ENCODE measurements around the gene SCOC. TPM values are rescaled to one million over a fixed set of nuclear protein-coding genes. Genes with fewer than 3 reads are reported as not detected.

The SCOC gene
- total and polyA plus RNA-seq, 7 experiments from 2014 or later, result 9.3 to 44.4 (median 23.3) TPM

DNA sequence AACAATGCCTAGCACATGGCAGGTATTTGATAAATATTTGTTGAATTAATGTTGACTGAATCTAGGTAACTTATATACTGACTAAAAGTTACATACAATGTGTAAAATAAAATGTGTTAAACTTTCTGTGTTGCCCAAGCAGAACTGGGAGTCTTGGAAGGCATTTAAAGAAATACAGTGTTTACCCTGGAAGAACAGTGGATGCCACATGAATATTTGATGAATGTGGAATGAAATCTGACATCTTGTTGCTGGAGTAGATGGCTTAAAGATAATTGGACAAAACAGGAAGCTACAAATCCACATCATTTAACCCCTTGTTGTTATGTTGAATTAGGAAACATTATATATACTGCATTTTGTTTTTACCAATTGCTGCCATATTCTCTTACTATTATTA, 39.9 kb upstream of the SCOC start:
- Histone ChIP-seq H3K9me3 (ENCODE audit: control insufficient read depth in 2 of 3, low read length in 3 of 3) (no peaks in the 10 kb centered on the region), H3K4me1 (ENCODE audit: control insufficient read depth in 2 of 2, insufficient read depth in 2 of 2, low read length in 2 of 2) (no peaks in the 10 kb centered on the region), H3K36me3 (ENCODE audit: control insufficient read depth in 2 of 3, insufficient read depth in 3 of 3, low read length in 3 of 3) (no peaks in the 10 kb centered on the region), H3K27ac (ENCODE audit: low read depth, low read length) (no peak overlapping the region), H3K27me3 (ENCODE audit: control insufficient read depth in 2 of 2, insufficient read depth in 2 of 2, low read length in 2 of 2) (no peaks in the 10 kb centered on the region), H3K4me3 (ENCODE audit: low read length) (no peak overlapping the region)
- ChIA-PET CTCF (no interaction called here), POLR2A (no interaction called here)
- Mint-ChIP-seq H3K36me3 (no peaks in the 10 kb centered on the region), H3K9me3 (peaks cover 0 to 2% (median 0%) of the 10 kb centered on the region in 11 donors), H3K4me1 (peaks cover 0 to 8% (median 3%) of the 10 kb centered on the region in 7 donors), H3K4me3 (no peak overlapping the region), H3K27me3 (peaks cover 4 to 23% (median 8%) of the 10 kb centered on the region in 5 donors), H3K27ac (no peak overlapping the region)
- intact Hi-C loops (cut with micrococcal nuclease), result no loop called here
- DNase-seq (no peak), ATAC-seq (no peak)

GRCh38 chr4:140335076-140335475, 38.4 kb upstream of the SCOC start:
- CTCF ChIA-PET, result interaction anchor here (0.6 kb wide), 1 partner anchor 138 kb away, joined by 3 read pairs; no protein-coding TSS in a partner anchor
- POLR2A ChIA-PET, result no interaction called here
- H3K4me3 ChIP-seq (ENCODE audit: low read length), result no peak overlapping the region

GRCh38 chr4:140336730-140337129, 36.7 kb upstream of the SCOC start:
- H3K27ac Mint-ChIP-seq, result no peak overlapping the region
- H3K4me1 Mint-ChIP-seq, result peaks cover 0 to 2% (median 0%) of the 10 kb centered on the region in 7 donors
- Histone ChIP-seq H3K36me3 (ENCODE audit: control insufficient read depth in 2 of 3, insufficient read depth in 3 of 3, low read length in 3 of 3) (no peaks in the 10 kb centered on the region), H3K9me3 (ENCODE audit: control insufficient read depth in 2 of 3, low read length in 3 of 3) (no peaks in the 10 kb centered on the region), H3K27me3 (ENCODE audit: control insufficient read depth in 2 of 2, insufficient read depth in 2 of 2, low read length in 2 of 2) (no peaks in the 10 kb centered on the region), H3K4me1 (ENCODE audit: control insufficient read depth in 2 of 2, insufficient read depth in 2 of 2, low read length in 2 of 2) (no peaks in the 10 kb centered on the region), H3K27ac (ENCODE audit: low read depth, low read length) (no peak overlapping the region), H3K4me3 (ENCODE audit: low read length) (no peak overlapping the region)
- intact Hi-C loops (cut with micrococcal nuclease), result no loop called here
- POLR2A ChIA-PET, result no interaction called here
- H3K4me3 Mint-ChIP-seq, result no peak overlapping the region
- peaks cover 0 to 2% (median 0%) of the 10 kb centered on the region in 11 donors for H3K9me3 Mint-ChIP-seq
- CTCF ChIA-PET, result no interaction called here
- no peak for ATAC-seq
- H3K27me3 Mint-ChIP-seq, result peaks cover 5 to 15% (median 7%) of the 10 kb centered on the region in 5 donors
- no peaks in the 10 kb centered on the region for H3K36me3 Mint-ChIP-seq
- DNase-seq, result no peak

More at GRCh38 chr4:140335076-140335475, 38.4 kb upstream of the SCOC start:
- Mint-ChIP-seq H3K27ac (no peak overlapping the region), H3K36me3 (no peaks in the 10 kb centered on the region), H3K4me3 (no peak overlapping the region), H3K27me3 (peaks cover 4 to 15% (median 8%) of the 10 kb centered on the region in 5 donors), H3K9me3 (peaks cover 0 to 2% (median 0%) of the 10 kb centered on the region in 11 donors), H3K4me1 (peaks cover 0 to 8% (median 3%) of the 10 kb centered on the region in 7 donors)
- H3K36me3 ChIP-seq (ENCODE audit: control insufficient read depth in 2 of 3, insufficient read depth in 3 of 3, low read length in 3 of 3), result no peaks in the 10 kb centered on the region
- no peak for ATAC-seq
- no peak overlapping the region for H3K27ac ChIP-seq (ENCODE audit: low read depth, low read length)
- intact Hi-C loops (cut with micrococcal nuclease), result no loop called here
- no peaks in the 10 kb centered on the region for H3K9me3 ChIP-seq (ENCODE audit: control insufficient read depth in 2 of 3, low read length in 3 of 3)
- DNase-seq, result no peak
- no peaks in the 10 kb centered on the region for H3K27me3 ChIP-seq (ENCODE audit: control insufficient read depth in 2 of 2, insufficient read depth in 2 of 2, low read length in 2 of 2)
- H3K4me1 ChIP-seq (ENCODE audit: control insufficient read depth in 2 of 2, insufficient read depth in 2 of 2, low read length in 2 of 2), result no peaks in the 10 kb centered on the region

DNA sequence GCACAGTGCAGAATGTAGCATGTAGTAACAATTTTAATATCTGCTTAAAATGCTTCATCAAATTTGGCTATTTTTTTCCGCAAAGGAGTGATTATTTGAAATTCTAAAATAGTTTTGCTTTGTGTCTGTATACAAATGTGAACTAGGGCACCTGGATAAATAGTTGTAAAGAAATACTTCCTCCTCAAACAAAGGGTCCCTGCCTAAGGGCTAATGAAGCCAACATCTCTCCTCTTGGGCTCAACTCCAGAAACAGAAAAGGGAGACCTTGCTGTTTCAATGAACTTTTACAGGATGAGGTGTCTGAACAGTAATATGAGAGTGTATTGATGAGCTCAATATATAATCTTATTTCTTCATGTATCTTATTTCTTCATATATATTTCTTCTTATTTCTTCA, 30.8 kb upstream of the SCOC start:
- ChIA-PET CTCF (interaction anchor here (1.9 kb wide), 1 partner anchor 17 kb away, joined by 8 read pairs; no protein-coding TSS in a partner anchor), POLR2A (no interaction called here)
- no peak for DNase-seq
- Mint-ChIP-seq H3K4me1 (peaks cover 0 to 5% (median 5%) of the 10 kb centered on the region in 7 donors), H3K36me3 (no peaks in the 10 kb centered on the region), H3K4me3 (no peak overlapping the region), H3K27me3 (peaks cover 9 to 26% (median 19%) of the 10 kb centered on the region in 5 donors), H3K9me3 (peaks cover 0 to 2% (median 0%) of the 10 kb centered on the region in 11 donors), H3K27ac (no peak overlapping the region)
- no peak for ATAC-seq
- Histone ChIP-seq H3K36me3 (ENCODE audit: control insufficient read depth in 2 of 3, insufficient read depth in 3 of 3, low read length in 3 of 3) (no peaks in the 10 kb centered on the region), H3K4me1 (ENCODE audit: control insufficient read depth in 2 of 2, insufficient read depth in 2 of 2, low read length in 2 of 2) (peaks cover 0 to 4% of the 10 kb centered on the region in 2 donors), H3K9me3 (ENCODE audit: control insufficient read depth in 2 of 3, low read length in 3 of 3) (no peaks in the 10 kb centered on the region), H3K27me3 (ENCODE audit: control insufficient read depth in 2 of 2, insufficient read depth in 2 of 2, low read length in 2 of 2) (no peaks in the 10 kb centered on the region), H3K4me3 (ENCODE audit: low read length) (no peak overlapping the region), H3K27ac (ENCODE audit: low read depth, low read length) (no peak overlapping the region)
- intact Hi-C loops (cut with micrococcal nuclease), result no loop called here

GRCh38 chr4:140343303-140343702, 30.1 kb upstream of the SCOC start:
- H3K36me3 ChIP-seq (ENCODE audit: control insufficient read depth in 2 of 3, insufficient read depth in 3 of 3, low read length in 3 of 3), result no peaks in the 10 kb centered on the region
- Mint-ChIP-seq H3K36me3 (no peaks in the 10 kb centered on the region), H3K27ac (peak overlapping the region in 1 of 9 donors; percentile 20), H3K4me3 (peak overlapping the region in 1 of 10 donors; percentile 5), H3K4me1 (peaks cover 0 to 5% (median 5%) of the 10 kb centered on the region in 7 donors), H3K27me3 (peaks cover 12 to 25% (median 19%) of the 10 kb centered on the region in 5 donors), H3K9me3 (peaks cover 0 to 2% (median 0%) of the 10 kb centered on the region in 11 donors)
- ATAC-seq (no peak), DNase-seq (no peak)
- POLR2A ChIA-PET, result no interaction called here
- H3K27me3 ChIP-seq (ENCODE audit: control insufficient read depth in 2 of 2, insufficient read depth in 2 of 2, low read length in 2 of 2), result no peaks in the 10 kb centered on the region
- H3K4me1 ChIP-seq (ENCODE audit: control insufficient read depth in 2 of 2, insufficient read depth in 2 of 2, low read length in 2 of 2), result peaks cover 0 to 4% of the 10 kb centered on the region in 2 donors
- CTCF ChIA-PET, result interaction anchor here (0.7 kb wide), 1 partner anchor 13 kb away, joined by 4 read pairs; no protein-coding TSS in a partner anchor
- intact Hi-C loops (cut with micrococcal nuclease), result no loop called here
- no peak overlapping the region for H3K27ac ChIP-seq (ENCODE audit: low read depth, low read length)
- no peak overlapping the region for H3K4me3 ChIP-seq (ENCODE audit: low read length)
- H3K9me3 ChIP-seq (ENCODE audit: control insufficient read depth in 2 of 3, low read length in 3 of 3), result no peaks in the 10 kb centered on the region

DNA sequence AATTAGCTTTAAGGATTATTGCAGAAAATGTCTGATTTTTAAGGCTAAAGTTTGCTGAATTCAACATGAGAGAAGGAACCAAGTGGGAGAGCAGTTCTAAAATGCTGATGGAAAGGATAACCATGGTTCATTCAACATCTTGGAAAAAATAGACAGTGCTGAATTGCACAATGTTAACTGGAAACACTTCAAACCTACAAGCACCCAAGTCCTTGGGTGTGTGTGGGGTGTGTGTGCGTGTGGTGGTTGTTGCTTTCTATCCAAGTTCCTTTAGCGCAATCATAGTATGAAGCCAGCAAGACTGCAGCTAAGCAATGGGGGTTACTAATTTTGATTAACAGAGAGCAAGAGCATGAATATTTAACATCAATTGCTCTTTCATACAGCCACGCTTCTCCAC, 29.3 kb upstream of the SCOC start:
- intact Hi-C loops (cut with micrococcal nuclease), result no loop called here
- H3K4me1 ChIP-seq (ENCODE audit: control insufficient read depth in 2 of 2, insufficient read depth in 2 of 2, low read length in 2 of 2), result peaks cover 0 to 4% of the 10 kb centered on the region in 2 donors

DNA sequence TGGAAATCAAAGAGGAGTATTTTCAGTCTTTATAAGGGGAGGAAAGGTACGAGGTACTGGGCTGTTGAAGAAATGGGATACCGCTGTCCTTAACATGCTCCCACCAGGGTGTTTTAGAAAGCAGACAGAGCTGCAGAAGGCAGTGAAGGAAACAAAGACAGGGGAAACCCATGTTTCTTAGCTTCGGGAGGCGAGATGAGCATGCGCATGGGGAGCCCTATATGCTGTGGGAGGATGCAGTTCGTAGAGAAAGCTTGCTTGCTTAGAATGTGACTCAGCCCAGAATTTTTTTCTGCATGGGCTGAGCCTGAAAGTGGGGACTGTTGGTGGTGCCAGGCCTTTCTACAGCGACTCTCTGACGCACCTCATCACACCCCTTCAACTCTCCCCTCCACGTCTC, 28.8 kb upstream of the SCOC start:
- ATAC-seq (no peak), DNase-seq (no peak)
- Histone ChIP-seq H3K36me3 (ENCODE audit: control insufficient read depth in 2 of 3, insufficient read depth in 3 of 3, low read length in 3 of 3) (no peaks in the 10 kb centered on the region), H3K4me1 (ENCODE audit: control insufficient read depth in 2 of 2, insufficient read depth in 2 of 2, low read length in 2 of 2) (peaks cover 0 to 4% of the 10 kb centered on the region in 2 donors), H3K4me3 (ENCODE audit: low read length) (no peak overlapping the region), H3K9me3 (ENCODE audit: control insufficient read depth in 2 of 3, low read length in 3 of 3) (no peaks in the 10 kb centered on the region), H3K27ac (ENCODE audit: low read depth, low read length) (no peak overlapping the region), H3K27me3 (ENCODE audit: control insufficient read depth in 2 of 2, insufficient read depth in 2 of 2, low read length in 2 of 2) (no peaks in the 10 kb centered on the region)
- H3K4me1 Mint-ChIP-seq, result peaks cover 0 to 5% (median 5%) of the 10 kb centered on the region in 7 donors
- no peaks in the 10 kb centered on the region for H3K36me3 Mint-ChIP-seq
- peaks cover 0 to 2% (median 0%) of the 10 kb centered on the region in 11 donors for H3K9me3 Mint-ChIP-seq
- H3K27me3 Mint-ChIP-seq, result peaks cover 17 to 26% (median 19%) of the 10 kb centered on the region in 5 donors
- ChIA-PET POLR2A (no interaction called here), CTCF (no interaction called here)
- intact Hi-C loops (cut with micrococcal nuclease), result no loop called here
- H3K4me3 Mint-ChIP-seq, result no peak overlapping the region
- no peak overlapping the region for H3K27ac Mint-ChIP-seq

More for the DNA sequence above, 29.3 kb upstream of the SCOC start:
- Histone ChIP-seq H3K36me3 (ENCODE audit: control insufficient read depth in 2 of 3, insufficient read depth in 3 of 3, low read length in 3 of 3) (no peaks in the 10 kb centered on the region), H3K9me3 (ENCODE audit: control insufficient read depth in 2 of 3, low read length in 3 of 3) (no peaks in the 10 kb centered on the region), H3K4me3 (ENCODE audit: low read length) (no peak overlapping the region), H3K27ac (ENCODE audit: low read depth, low read length) (no peak overlapping the region), H3K27me3 (ENCODE audit: control insufficient read depth in 2 of 2, insufficient read depth in 2 of 2, low read length in 2 of 2) (no peaks in the 10 kb centered on the region)
- no peaks in the 10 kb centered on the region for H3K36me3 Mint-ChIP-seq
- no peak overlapping the region for H3K27ac Mint-ChIP-seq
- H3K4me1 Mint-ChIP-seq, result peaks cover 0 to 5% (median 5%) of the 10 kb centered on the region in 7 donors
- peaks cover 0 to 2% (median 0%) of the 10 kb centered on the region in 11 donors for H3K9me3 Mint-ChIP-seq
- ATAC-seq (no peak), DNase-seq (no peak)
- no peak overlapping the region for H3K4me3 Mint-ChIP-seq
- CTCF ChIA-PET, result interaction anchor here (0.7 kb wide), 1 partner anchor 14 kb away, joined by 4 read pairs; no protein-coding TSS in a partner anchor
- POLR2A ChIA-PET, result interaction anchor here (0.5 kb wide), 1 partner anchor 553 kb away, joined by 3 read pairs; no protein-coding TSS in a partner anchor
- H3K27me3 Mint-ChIP-seq, result peaks cover 17 to 25% (median 19%) of the 10 kb centered on the region in 5 donors

Data from naive thymus-derived CD4-positive, alpha-beta T cell (primary cell).